HFFc6 (cell line): ENCODE results near the gene SH3BGRL3. TPM values are rescaled to one million over a fixed set of nuclear protein-coding genes. Genes with fewer than 3 reads are reported as not detected.

Experiments
- DNase-seq: peaks from one replicate; pipeline ENCODE4 v3.0.0-alpha.2; 2018
- H3K27ac Mint-ChIP-seq: 2 replicates; pipeline ENCODE4 v1.8.0; 2020; ENCODE audit warnings: mild to moderate bottlenecking, mixed read lengths
- H3K27me3 Mint-ChIP-seq: 2 replicates; pipeline ENCODE4 v1.8.0; 2021; ENCODE audit warnings: mild to moderate bottlenecking, moderate library complexity, mixed read lengths; ENCODE audit not compliant: insufficient read depth
- H3K36me3 Mint-ChIP-seq: 2 replicates; pipeline ENCODE4 v1.8.0; 2021; ENCODE audit warnings: low read depth, mixed read lengths
- H3K4me1 Mint-ChIP-seq: 2 replicates; pipeline ENCODE4 v1.8.0; 2020; ENCODE audit warnings: low read depth, mixed read lengths
- H3K4me3 Mint-ChIP-seq: 2 replicates; pipeline ENCODE4 v1.8.0; 2020; ENCODE audit warnings: mild to moderate bottlenecking, moderate library complexity, mixed read lengths
- H3K9me3 Mint-ChIP-seq: 2 replicates; pipeline ENCODE4 v1.8.0; 2020; ENCODE audit warnings: mild to moderate bottlenecking, mixed read lengths
- CTCF ChIP-seq: fragments of 200-600 bp; sonication (generic); IDR thresholded peaks from 2 replicates; pipeline ENCODE4 v1.5.0; 2021; ENCODE audit warnings: antibody characterized with exemption, mild to moderate bottlenecking
- total RNA-seq, 6 experiments: library from RNA; stranded (reverse); fragmentation: NEBNext Ultra II Directional; extraction: Animal tissue kit (Norgen Biotek cat#: 25700); gene quantifications; 2 replicates in 1 of 6; 3 replicates in 5 of 6; pipeline ENCODE4 v1.2.3, GENCODE V29; 2021

SH3BGRL3 gene
- total RNA-seq, 6 experiments from 2014 or later: 731 to 914 (median 779) TPM

DNA sequence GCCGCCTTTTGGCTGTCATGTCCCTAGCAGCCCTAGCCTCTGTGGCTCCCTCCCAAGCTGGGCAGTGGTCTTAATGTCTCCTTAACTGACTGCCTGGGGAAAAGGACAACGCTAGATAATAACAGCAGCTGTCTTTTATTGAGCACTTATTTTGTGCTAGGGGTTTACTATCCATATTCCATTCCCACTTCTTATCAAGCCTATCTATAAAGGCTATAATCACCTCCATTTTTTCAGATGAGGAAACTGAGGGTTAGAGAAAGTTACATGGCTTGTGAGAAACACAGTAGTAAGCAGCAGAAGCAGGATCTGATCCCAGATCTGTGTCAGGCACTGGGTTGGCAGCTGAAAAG, 6.2 kb downstream of the SH3BGRL3 start:
- no peak; the same call in 1 of the 2 replicates for TF ChIP-seq CTCF
- peaks cover 69% of the 10 kb centered on the region for H3K4me1 Mint-ChIP-seq
- no peaks in the 10 kb centered on the region for H3K9me3 Mint-ChIP-seq
- DNase-seq: no peak
- H3K27ac Mint-ChIP-seq: no peak overlapping the region; the same call in 1 of the 2 replicates
- H3K4me3 Mint-ChIP-seq: no peak overlapping the region
- peaks cover 8% of the 10 kb centered on the region for H3K36me3 Mint-ChIP-seq
- peaks cover 3% of the 10 kb centered on the region for H3K27me3 Mint-ChIP-seq

DNA sequence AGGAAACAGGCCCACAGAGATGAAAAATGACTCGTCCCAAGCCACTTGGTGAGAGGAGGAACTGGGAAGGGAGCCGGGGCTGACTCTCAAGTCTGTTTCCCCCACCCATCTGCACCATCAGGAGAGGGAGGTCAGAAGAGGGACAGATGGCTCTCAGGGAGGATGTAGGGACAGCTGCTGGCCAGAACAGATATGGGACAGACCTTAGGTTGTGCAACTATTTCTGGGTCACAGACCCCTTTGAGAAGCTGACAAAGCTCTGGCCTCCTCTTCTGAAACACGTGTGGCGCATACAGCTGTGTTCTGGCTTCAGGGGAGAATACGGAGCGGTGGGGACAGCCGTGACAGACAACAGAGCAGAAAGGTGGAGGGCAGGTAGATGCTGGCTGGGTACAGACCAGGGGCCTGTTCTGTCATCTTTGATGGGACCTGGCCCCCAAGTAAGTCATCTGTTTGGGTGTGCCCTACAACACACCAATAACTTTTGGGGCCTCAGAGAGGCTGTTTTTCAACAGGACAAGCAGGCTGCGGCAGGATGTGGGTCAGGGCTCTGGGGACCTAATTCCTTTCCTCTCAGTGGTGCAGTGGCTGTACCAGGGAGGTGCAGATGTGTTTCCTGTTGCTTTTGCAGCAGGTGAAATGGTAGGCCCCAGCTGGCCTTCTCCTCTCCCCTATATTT, 7.3 kb downstream of the SH3BGRL3 start:
- Mint-ChIP-seq H3K27me3 (peaks cover 2% of the 10 kb centered on the region), H3K27ac (peak overlapping the region; percentile 13)

DNA sequence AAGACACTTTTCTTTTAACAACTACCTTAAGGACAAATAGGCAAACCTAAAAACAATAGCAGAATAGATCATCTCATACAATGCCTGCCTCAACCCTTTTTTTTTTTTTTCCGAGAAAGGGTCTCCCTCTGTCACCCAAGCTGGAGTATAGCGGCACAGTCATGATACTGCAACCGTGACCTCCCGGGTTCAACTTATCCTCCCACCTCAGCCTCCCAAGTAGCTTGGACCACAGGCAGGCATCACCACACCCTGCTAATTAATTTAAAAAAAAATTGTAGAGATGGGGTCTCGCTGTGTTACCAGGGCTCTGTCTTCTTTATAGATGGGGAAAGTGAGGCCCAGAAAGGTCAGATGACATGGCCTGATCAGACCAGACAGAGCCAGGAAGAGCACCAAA, 7.9 kb downstream of the SH3BGRL3 start:
- Mint-ChIP-seq H3K27ac (no peak overlapping the region), H3K27me3 (peaks cover 2% of the 10 kb centered on the region)
- TF ChIP-seq CTCF: no peak

More for the DNA sequence above, 7.3 kb downstream of the SH3BGRL3 start:
- no peak for TF ChIP-seq CTCF
- H3K36me3 Mint-ChIP-seq: no peaks in the 10 kb centered on the region; the same call in 1 of the 2 replicates
- no peak for DNase-seq
- H3K4me1 Mint-ChIP-seq: peaks cover 57% of the 10 kb centered on the region
- H3K4me3 Mint-ChIP-seq: no peak overlapping the region
- H3K9me3 Mint-ChIP-seq: no peaks in the 10 kb centered on the region

GRCh38 chr1:26288311-26288941, 8.5 kb downstream of the SH3BGRL3 start:
- Mint-ChIP-seq H3K9me3 (no peaks in the 10 kb centered on the region), H3K27ac (no peak overlapping the region), H3K36me3 (no peaks in the 10 kb centered on the region; the same call in 1 of the 2 replicates), H3K4me3 (no peak overlapping the region), H3K4me1 (peaks cover 45% of the 10 kb centered on the region), H3K27me3 (peaks cover 2% of the 10 kb centered on the region)
- TF ChIP-seq CTCF: no peak
- DNase-seq: no peak

More for the DNA sequence above, 7.9 kb downstream of the SH3BGRL3 start:
- DNase-seq: no peak
- no peaks in the 10 kb centered on the region; the same call in 1 of the 2 replicates for H3K36me3 Mint-ChIP-seq
- peaks cover 51% of the 10 kb centered on the region for H3K4me1 Mint-ChIP-seq
- H3K9me3 Mint-ChIP-seq: no peaks in the 10 kb centered on the region
- H3K4me3 Mint-ChIP-seq: no peak overlapping the region

DNA sequence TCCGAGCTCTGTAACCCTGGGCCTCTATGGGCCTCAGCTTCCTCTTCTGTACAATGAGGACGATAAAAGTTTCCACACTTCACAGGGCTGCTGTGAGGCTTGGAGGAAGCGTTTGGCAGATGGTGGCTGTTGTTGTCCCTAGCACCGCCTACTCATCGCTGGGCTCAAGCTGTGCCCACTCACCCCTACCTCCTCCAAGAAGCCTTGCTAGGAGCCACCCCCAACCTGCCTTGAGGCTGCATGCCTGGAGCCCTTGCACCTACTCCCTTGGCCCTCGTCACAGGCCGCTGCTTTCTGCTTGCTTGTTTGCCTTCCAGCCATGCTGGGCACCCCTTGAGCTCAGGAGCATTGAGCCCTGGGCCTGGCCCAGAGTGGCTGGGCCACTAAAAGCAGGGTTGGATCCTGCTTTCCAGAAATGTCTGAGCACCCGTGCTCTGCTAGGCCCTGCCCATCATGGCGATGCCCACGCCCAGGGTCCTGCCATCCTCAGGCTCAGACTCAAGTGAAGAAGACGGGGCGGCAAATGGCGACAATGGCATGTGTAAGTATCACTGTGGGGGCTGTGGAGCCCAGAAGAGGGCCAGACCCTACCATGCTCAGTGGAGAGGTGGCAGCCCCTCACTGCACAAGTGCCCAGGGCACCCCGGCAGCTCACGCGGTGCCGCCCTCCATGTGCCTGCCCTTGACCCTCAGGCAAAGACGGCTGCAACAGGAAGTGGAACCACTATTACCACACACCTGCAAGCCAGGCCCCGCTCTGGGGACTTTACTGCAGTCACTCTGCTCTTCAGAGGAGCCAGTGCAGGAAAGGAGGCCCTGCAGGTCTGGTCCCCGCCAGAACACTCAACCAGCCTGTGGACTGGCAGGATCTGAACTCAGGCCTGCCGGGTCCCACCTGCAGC, 9.5 kb downstream of the SH3BGRL3 start:
- Mint-ChIP-seq H3K27ac (no peak overlapping the region), H3K9me3 (no peaks in the 10 kb centered on the region), H3K4me1 (peaks cover 35% of the 10 kb centered on the region), H3K4me3 (no peak overlapping the region), H3K36me3 (no peaks in the 10 kb centered on the region), H3K27me3 (peaks cover 2% of the 10 kb centered on the region)
- DNase-seq: no peak
- no peak for TF ChIP-seq CTCF
